ENCODE measurements around the gene IFT22. TPM values are rescaled to one million over a fixed set of nuclear protein-coding genes. Genes with fewer than 3 reads are reported as not detected.
"Not testable (repeated sequence)": the region's sequence is repeated elsewhere in the genome, so short reads cannot be mapped to it uniquely, and the experiment has no call there.

The IFT22 gene
- total RNA-seq, 1 experiment from 2014 or later, result 15.5 TPM

DNA sequence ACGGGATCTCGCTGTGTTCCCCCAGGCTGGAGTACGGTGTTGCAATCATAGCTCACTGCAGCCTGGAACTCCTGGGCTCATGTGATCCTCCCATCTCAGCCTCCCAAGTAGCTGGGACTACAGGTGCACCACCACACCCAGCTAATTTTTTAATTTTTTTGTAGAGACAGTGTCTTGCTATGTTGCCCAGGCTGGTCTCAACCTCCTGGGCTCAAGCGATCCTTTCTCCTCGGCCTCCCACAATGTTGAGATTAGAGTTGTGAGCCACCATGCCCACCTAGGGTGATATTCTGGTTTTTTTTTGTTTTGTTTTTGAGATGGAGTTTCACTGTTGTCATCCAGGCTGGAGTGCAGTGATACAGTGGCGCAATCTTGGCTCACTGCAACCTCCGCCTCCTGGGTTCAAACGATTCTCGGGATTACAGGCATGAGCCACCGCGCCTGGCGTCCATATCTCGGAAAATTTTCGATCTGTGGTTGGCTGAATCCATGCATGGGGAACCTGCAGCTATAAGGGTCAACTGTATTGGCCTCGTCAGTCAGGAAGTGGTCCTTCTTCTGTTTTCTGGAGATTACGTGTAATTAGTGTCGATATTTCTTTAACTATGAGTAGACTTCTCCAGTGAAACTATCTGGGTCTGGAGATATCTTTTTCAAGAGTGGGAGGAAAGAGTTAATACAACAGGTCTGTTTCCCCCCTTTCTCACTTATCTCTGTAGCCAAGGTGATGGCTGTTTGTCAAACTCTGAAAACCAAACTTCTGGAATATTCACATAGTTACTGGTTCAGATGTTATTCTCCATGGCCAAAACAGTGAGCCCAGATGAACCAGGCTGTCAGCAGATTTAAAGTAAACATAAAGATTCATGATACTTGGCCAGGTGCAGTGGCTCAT, 55.7 kb downstream of the IFT22 start:
- ChIA-PET POLR2A (no interaction called here), CTCF (interaction anchor here (0.9 to 2.5 kb wide), 5 partner anchors 17 to 73 kb away, joined by 3 to 7 read pairs (median 5); partner anchors contain the start of gene FIS1)
- Mint-ChIP-seq H3K4me3 (no peak overlapping the region), H3K27ac (peak overlapping the region; percentile 39; the same call in 1 of the 2 replicates), H3K36me3 (no peaks in the 10 kb centered on the region), H3K9me3 (no peaks in the 10 kb centered on the region), H3K4me1 (no peaks in the 10 kb centered on the region), H3K27me3 (ENCODE audit: low read depth) (peaks cover 7% of the 10 kb centered on the region; the same call in 1 of the 2 replicates)
- ATAC-seq, result no peak
- no peak for DNase-seq (ENCODE audit: low spot score)
- TF ChIP-seq ZNF121 (CRISPR knock-in tag; IDR thresholded peaks at IDR 0.05), result 0 out of 2 replicates have a peak, but pooled peaks have one; percentile 15
- TF ChIP-seq, protein P1, sequence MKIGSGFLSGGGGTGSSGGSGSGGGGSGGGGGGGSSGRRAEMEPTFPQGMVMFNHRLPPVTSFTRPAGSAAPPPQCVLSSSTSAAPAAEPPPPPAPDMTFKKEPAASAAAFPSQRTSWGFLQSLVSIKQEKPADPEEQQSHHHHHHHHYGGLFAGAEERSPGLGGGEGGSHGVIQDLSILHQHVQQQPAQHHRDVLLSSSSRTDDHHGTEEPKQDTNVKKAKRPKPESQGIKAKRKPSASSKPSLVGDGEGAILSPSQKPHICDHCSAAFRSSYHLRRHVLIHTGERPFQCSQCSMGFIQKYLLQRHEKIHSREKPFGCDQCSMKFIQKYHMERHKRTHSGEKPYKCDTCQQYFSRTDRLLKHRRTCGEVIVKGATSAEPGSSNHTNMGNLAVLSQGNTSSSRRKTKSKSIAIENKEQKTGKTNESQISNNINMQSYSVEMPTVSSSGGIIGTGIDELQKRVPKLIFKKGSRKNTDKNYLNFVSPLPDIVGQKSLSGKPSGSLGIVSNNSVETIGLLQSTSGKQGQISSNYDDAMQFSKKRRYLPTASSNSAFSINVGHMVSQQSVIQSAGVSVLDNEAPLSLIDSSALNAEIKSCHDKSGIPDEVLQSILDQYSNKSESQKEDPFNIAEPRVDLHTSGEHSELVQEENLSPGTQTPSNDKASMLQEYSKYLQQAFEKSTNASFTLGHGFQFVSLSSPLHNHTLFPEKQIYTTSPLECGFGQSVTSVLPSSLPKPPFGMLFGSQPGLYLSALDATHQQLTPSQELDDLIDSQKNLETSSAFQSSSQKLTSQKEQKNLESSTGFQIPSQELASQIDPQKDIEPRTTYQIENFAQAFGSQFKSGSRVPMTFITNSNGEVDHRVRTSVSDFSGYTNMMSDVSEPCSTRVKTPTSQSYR (CRISPR knock-in tag; IDR thresholded peaks at IDR 0.05), result no peak

DNA sequence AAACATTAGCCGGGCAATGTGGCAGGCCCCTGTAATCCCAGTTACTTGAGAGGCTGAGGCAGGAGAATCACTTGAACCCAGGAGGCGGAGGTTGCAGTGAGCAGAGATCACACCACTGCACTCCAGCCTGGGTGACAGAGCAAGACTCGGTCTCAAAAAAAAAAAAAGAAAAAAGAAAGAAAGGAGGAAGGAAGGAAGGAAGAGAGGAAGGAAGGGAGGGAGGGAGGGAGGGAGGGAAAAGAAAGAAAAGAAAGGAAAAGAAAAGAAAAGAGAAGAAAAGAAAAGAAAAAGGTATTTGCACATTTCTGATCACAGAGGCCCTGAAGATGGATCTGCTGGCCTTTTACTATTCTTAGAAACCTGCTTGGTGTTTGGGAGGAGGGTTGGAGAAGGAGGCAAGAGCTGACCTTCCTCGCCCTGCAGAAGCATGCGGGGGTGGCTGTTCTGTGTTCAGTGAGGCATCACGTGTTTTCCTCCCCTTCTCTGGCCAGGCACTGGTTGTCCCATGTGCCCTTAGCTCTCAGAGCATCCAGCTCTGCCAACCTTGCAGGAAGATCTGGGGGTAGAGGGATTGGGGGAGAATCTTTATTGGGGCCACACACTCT, 57.4 kb downstream of the IFT22 start:
- ATAC-seq; H3K27me3 Mint-ChIP-seq (ENCODE audit: low read depth); POLR2A ChIA-PET; H3K4me3 Mint-ChIP-seq; H3K27ac Mint-ChIP-seq; DNase-seq (ENCODE audit: low spot score); H3K9me3 Mint-ChIP-seq; H3K4me1 Mint-ChIP-seq; H3K36me3 Mint-ChIP-seq: not testable (repeated sequence)
- CTCF ChIA-PET, result interaction anchor here (1.2 to 2.5 kb wide), 3 partner anchors 20 to 72 kb away, joined by 3 to 5 read pairs (median 5); partner anchors contain the start of gene FIS1
- 0 out of 2 replicates have a peak, but pooled peaks have one; percentile 63 for TF ChIP-seq ZNF512 (CRISPR knock-in tag; IDR thresholded peaks at IDR 0.05; ENCODE audit: borderline replicate concordance)
- TF ChIP-seq, protein P2, sequence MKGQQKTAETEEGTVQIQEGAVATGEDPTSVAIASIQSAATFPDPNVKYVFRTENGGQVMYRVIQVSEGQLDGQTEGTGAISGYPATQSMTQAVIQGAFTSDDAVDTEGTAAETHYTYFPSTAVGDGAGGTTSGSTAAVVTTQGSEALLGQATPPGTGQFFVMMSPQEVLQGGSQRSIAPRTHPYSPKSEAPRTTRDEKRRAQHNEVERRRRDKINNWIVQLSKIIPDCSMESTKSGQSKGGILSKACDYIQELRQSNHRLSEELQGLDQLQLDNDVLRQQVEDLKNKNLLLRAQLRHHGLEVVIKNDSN (CRISPR knock-in tag; IDR thresholded peaks at IDR 0.05), result peak; percentile 24; the same call in 1 of the 2 replicates

Other genes with a start within 250 kb of the IFT22 start
- gene TRIM56, start 236.3 kb downstream of the IFT22 start, total RNA-seq (2021), result 23.1 to 24.2 TPM (median 23.4 TPM) in 3 replicates
- gene SERPINE1, start 194.7 kb downstream of the IFT22 start, total RNA-seq (2021), result 1.1 to 2.6 TPM (median 2.2 TPM) in 3 replicates
- 60.7 to 80.0 TPM (median 78.2 TPM) in 3 replicates for gene AP1S1, start 167.3 kb downstream of the IFT22 start, total RNA-seq (2021)
- 5.2 to 6.4 TPM (median 5.6 TPM) in 3 replicates for gene VGF, start 156.2 kb downstream of the IFT22 start, total RNA-seq (2021)
- 0.32 to 0.62 TPM (median 0.39 TPM) in 3 replicates for gene NAT16, start 141.5 kb downstream of the IFT22 start, total RNA-seq (2021)
- gene MOGAT3, start 120.8 kb downstream of the IFT22 start, total RNA-seq (2021), result 0.81 to 0.92 TPM (median 0.82 TPM) in 3 replicates
- gene PLOD3, start 104.2 kb downstream of the IFT22 start, total RNA-seq (2021), result 45.3 to 48.3 TPM (median 48.1 TPM) in 3 replicates
- 61.9 to 63.9 TPM (median 62.8 TPM) in 3 replicates for gene ZNHIT1, start 103.6 kb downstream of the IFT22 start, total RNA-seq (2021)
- 5.9 to 6.9 TPM (median 6.5 TPM) in 3 replicates for gene CLDN15, start 84.0 kb downstream of the IFT22 start, total RNA-seq (2021)
- gene FIS1, start 76.7 kb downstream of the IFT22 start, total RNA-seq (2021), result 121 to 123 TPM (median 122 TPM) in 3 replicates
- 64.4 to 70.9 TPM (median 67.0 TPM) in 3 replicates for gene COL26A1, start 41.1 kb upstream of the IFT22 start, total RNA-seq (2021)